Gastrocnemius medialis (tissue), 4 donors: ENCODE data around the gene EAPP. TPM values are rescaled to one million over a fixed set of nuclear protein-coding genes. Genes with fewer than 3 reads are reported as not detected.
"Not testable (repeated sequence)": the region's sequence is repeated elsewhere in the genome, so short reads cannot be mapped to it uniquely, and the experiment has no call there.

Experiments
- ATAC-seq, 2 donors: fragments of 150-250 bp; one replicate each; pipeline ENCODE4 v1.9.1; 2016
- DNase-seq, 2 donors: peaks; one replicate each; pipeline ENCODE4 v3.0.0-alpha.2; 2019
- H3K27ac ChIP-seq, 4 donors: fragments of 200-600 bp; sonication (generic); 1 replicate in 1 of 4; 2 replicates in 3 of 4; pipeline ENCODE4 v1.5.1; 2016 to 2018; ENCODE audit warnings: mild to moderate bottlenecking in 2 of 4, moderate library complexity in 1 of 4
- H3K27me3 ChIP-seq, 3 donors: fragments of 200-600 bp; sonication (generic) in 2 of 3; 1 replicate in 1 of 3; 2 replicates in 2 of 3; pipeline versions ENCODE4 v1.5.1 to v1.6.0; 2016 to 2019; ENCODE audit warnings: mild to moderate bottlenecking in 1 of 3, moderate library complexity in 1 of 3
- H3K36me3 ChIP-seq, 2 donors: fragments of 200-600 bp; sonication (generic) in 1 of 2; one replicate each; pipeline ENCODE4 v1.5.1; 2017 to 2018
- H3K4me1 ChIP-seq, 2 donors: fragments of 200-600 bp; sonication (generic) in 1 of 2; one replicate each; pipeline ENCODE4 v1.5.1; 2016 to 2017; ENCODE audit warnings: mild to moderate bottlenecking in 2 of 2
- H3K4me3 ChIP-seq, 4 donors: fragments of 200-600 bp; sonication (generic) in 3 of 4; 1 replicate in 1 of 4; 2 replicates in 3 of 4; pipeline ENCODE4 v1.5.1; 2016 to 2019; ENCODE audit warnings: mild to moderate bottlenecking in 2 of 4
- H3K9me3 ChIP-seq, 3 donors: fragments of 200-600 bp; sonication (generic) in 2 of 3; 1 replicate in 1 of 3; 2 replicates in 2 of 3; pipeline ENCODE4 v1.5.1; 2016 to 2019
- CTCF ChIP-seq, 5 experiments: fragments of 450-650 bp in 3 of 5; fragments of 200-600 bp in 2 of 5; sonication (generic) in 2 of 5; IDR thresholded peaks in 4 of 5; conservative IDR thresholded peaks in 1 of 5; 1 replicate in 4 of 5; 2 replicates in 1 of 5; pipeline ENCODE4 v1.5.1; 2016 to 2019; ENCODE audit warnings: antibody characterized with exemption in 5 of 5, mild to moderate bottlenecking in 3 of 5, moderate library complexity in 3 of 5
- POLR2A ChIP-seq, 2 donors: fragments of 450-650 bp; IDR thresholded peaks; one replicate each; pipeline ENCODE4 v1.6.1; 2017; ENCODE audit warnings: antibody characterized with exemption in 2 of 2, mild to moderate bottlenecking in 2 of 2, moderate library complexity in 2 of 2
- in situ Hi-C, 4 donors: fragments of 200-750 bp; cut with MboI; loops; one replicate each; pipeline versions ENCODE4 v1.15.0 to v1.8.0; 2017; ENCODE audit warnings: low sequenced_read_pairs in 4 of 4
- intact Hi-C: fragments of 100-400 bp; cut with DNase I; formaldehyde crosslinking; loops from one replicate; pipeline ENCODE4 v1.15.1; 2023; ENCODE audit warnings: low total_unique reads
- total RNA-seq, 4 donors: library from RNA; depleted of rRNA; stranded (reverse); fragments of >200 nt; gene quantifications; one replicate each; pipeline versions ENCODE4 v1.1.0 to v1.2.3, GENCODE V29; 2016

EAPP gene
- total RNA-seq, 4 donors from 2014 or later, result 25.6 to 35.7 (median 28.0) TPM

GRCh38 chr14:34554540-34555250, 15.2 kb upstream of the EAPP start:
- no peaks in the 10 kb centered on the region for H3K4me1 ChIP-seq
- ATAC-seq (no peak), DNase-seq (no peak)
- TF ChIP-seq CTCF (IDR thresholded peaks at IDR 0.05 in 4 of 5, conservative IDR thresholded peaks at IDR 0.05 in 1 of 5), result no peak
- TF ChIP-seq POLR2A (IDR thresholded peaks at IDR 0.05), result no peak
- in situ Hi-C loops, result no loop called here
- H3K27ac ChIP-seq, result peak overlapping the region; percentile 64 to 84 (median 72)
- no peaks in the 10 kb centered on the region for H3K9me3 ChIP-seq
- intact Hi-C loops, result no loop called here
- H3K27me3 ChIP-seq, result no peaks in the 10 kb centered on the region
- H3K36me3 ChIP-seq, result no peaks in the 10 kb centered on the region
- peak overlapping the region in 1 of 4 donors; percentile 6 for H3K4me3 ChIP-seq

- ATAC-seq, H3K4me3 ChIP-seq, H3K4me1 ChIP-seq, in situ Hi-C loops, DNase-seq, H3K36me3 ChIP-seq, intact Hi-C loops, H3K9me3 ChIP-seq, H3K27me3 ChIP-seq: not testable (repeated sequence)
- peak overlapping the region; percentile 69 to 78 (median 70) for H3K27ac ChIP-seq
Observed at GRCh38 chr14:34549276-34549966, 9.9 kb upstream of the EAPP start.

- TF ChIP-seq CTCF (IDR thresholded peaks at IDR 0.05 in 4 of 5, conservative IDR thresholded peaks at IDR 0.05 in 1 of 5) (no peak), POLR2A (IDR thresholded peaks at IDR 0.05) (no peak)
- Histone ChIP-seq H3K4me1 (no peaks in the 10 kb centered on the region), H3K9me3 (no peaks in the 10 kb centered on the region), H3K4me3 (no peak overlapping the region), H3K27me3 (no peaks in the 10 kb centered on the region), H3K27ac (peak overlapping the region; percentile 69 to 78 (median 70)), H3K36me3 (no peaks in the 10 kb centered on the region)
- intact Hi-C loops, result no loop called here
- ATAC-seq (no peak), DNase-seq (no peak)
- in situ Hi-C loops, result no loop called here
Observed at GRCh38 chr14:34548472-34548981, 9.0 kb upstream of the EAPP start.

- H3K27me3 ChIP-seq, H3K27ac ChIP-seq, H3K4me3 ChIP-seq, H3K36me3 ChIP-seq, in situ Hi-C loops, DNase-seq, intact Hi-C loops, H3K4me1 ChIP-seq, H3K9me3 ChIP-seq: not testable (repeated sequence)
- peak in 1 of 2 donors; percentile 9 for ATAC-seq
Observed at GRCh38 chr14:34547136-34547520, 7.6 kb upstream of the EAPP start.

GRCh38 chr14:34546272-34547135, 7.0 kb upstream of the EAPP start:
- intact Hi-C loops, H3K4me3 ChIP-seq: not testable (repeated sequence)

GRCh38 chr14:34540181-34541059, 919 bp upstream of the EAPP start:
- DNase-seq, ATAC-seq, H3K27me3 ChIP-seq, H3K9me3 ChIP-seq, intact Hi-C loops, in situ Hi-C loops: not testable (repeated sequence)
- H3K4me3 ChIP-seq, result peak overlapping the region; percentile 74 to 98 (median 96)
- H3K36me3 ChIP-seq, result peaks cover 0 to 20% of the 10 kb centered on the region in 2 donors
- H3K4me1 ChIP-seq, result peaks cover 18 to 19% of the 10 kb centered on the region in 2 donors
- H3K27ac ChIP-seq, result peak overlapping the region; percentile 92 to 98 (median 97)

More at GRCh38 chr14:34546272-34547135, 7.0 kb upstream of the EAPP start:
- in situ Hi-C loops, H3K4me1 ChIP-seq, H3K36me3 ChIP-seq, H3K27me3 ChIP-seq, H3K9me3 ChIP-seq, H3K27ac ChIP-seq, DNase-seq: not testable (repeated sequence)
- ATAC-seq, result peak; percentile 83 to 86
